ENCODE measurements around the gene IGFBPL1. TPM values are rescaled to one million over a fixed set of nuclear protein-coding genes. Genes with fewer than 3 reads are reported as not detected.

The IGFBPL1 gene
- total and polyA plus RNA-seq, 2 of the 13 experiments (the other 11 are each of a cell fraction or from before 2014, with no cell fraction given), result 0.24 TPM; not detected in 1

DNA sequence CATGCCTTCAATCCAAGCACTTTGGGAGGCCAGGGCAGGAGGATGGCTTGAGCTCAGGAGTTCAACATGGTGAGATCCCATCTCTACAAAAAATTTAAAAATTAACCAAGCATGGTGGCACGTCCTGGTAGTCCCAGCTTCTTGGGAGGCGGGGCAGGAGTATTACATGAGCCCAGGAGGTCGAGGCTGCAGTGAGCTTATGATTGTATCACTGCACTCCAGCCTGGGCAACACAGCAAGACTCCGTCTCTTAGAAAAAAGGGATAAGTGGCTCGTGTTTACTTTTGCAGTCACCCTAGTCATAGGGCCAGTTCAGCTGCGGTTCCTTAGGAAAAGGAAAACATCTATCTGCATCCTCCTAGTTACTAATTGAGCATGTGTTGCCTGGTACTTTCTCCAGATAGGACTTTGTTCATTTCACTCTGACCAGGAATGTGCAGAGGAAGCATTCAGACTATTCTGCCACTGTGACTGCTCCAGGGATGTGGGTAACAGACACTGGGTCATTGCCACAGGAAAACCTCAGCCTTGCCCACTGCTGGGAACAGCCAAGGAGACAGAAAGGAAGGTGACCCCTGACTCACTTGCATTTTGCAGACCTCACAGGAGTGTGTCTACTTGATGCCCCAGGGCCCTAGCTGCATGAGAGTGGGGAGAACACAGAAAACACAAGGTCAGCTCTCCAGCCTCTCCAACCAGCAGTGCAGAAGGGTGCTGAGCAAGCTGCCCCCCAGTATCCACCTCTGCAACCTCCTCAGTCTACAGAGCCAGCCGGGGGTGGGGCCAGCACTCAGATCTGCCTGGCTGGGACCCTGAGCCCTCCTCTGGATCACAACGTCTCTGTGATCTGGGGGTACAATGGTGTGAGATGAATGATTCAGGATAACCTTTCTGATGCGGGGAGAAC is 65.6 kb downstream of the IGFBPL1 start:
- in situ Hi-C loops (cut with HindIII; ENCODE audit: extremely low pct_ligation_motif_present, low pct_unique_long_range_greater_than_20kb), result loop anchor here (10.0 to 25.0 kb wide), 2 partner anchors 454 to 871 kb away; partner anchors contain the start of genes POLR1E and SLC25A51
- ChIA-PET POLR2A (interaction anchor here (0.9 kb wide), 1 partner anchor 17 kb away, joined by 4 read pairs; no protein-coding TSS in a partner anchor), CTCF (ENCODE audit: low intra/inter-chr PET ratio, low total read pairs) (no interaction called here)
- H4K20me1 ChIP-seq (ENCODE audit: insufficient read depth, low read length), result no peaks in the 10 kb centered on the region
- H3K79me2 ChIP-seq (ENCODE audit: insufficient read depth, low read length), result no peaks in the 10 kb centered on the region
- no peaks in the 10 kb centered on the region for H3K9me3 ChIP-seq (ENCODE audit: low read length)
- DNase-seq (ENCODE audit: low spot score) (peak; percentile 24), ATAC-seq (peak; percentile 72), FAIRE-seq (no peak)
- no peaks in the 10 kb centered on the region for H3K36me3 ChIP-seq (replicated peaks in 1 of 2; ENCODE audit: control insufficient read depth in 1 of 2, insufficient read depth in 2 of 2, low read length in 2 of 2)
- H3K4me2 ChIP-seq (ENCODE audit: low read depth, low read length), result peak overlapping the region; percentile 62
- H3K4me1 ChIP-seq (ENCODE audit: insufficient read depth, low read length), result peaks cover 71% of the 10 kb centered on the region
- 8% methylated on average over 7 of the region's 9 CpGs for WGBS (ENCODE audit: low lambda C conversion rate)
- no peak overlapping the region for H3K9ac ChIP-seq (ENCODE audit: insufficient read depth, low read depth, low read length)
- intact Hi-C loops (cut with micrococcal nuclease; ENCODE audit: unreplicated experiment), result no loop called here
- no TSS peak for BruUV-seq (replicated peaks)
- H3K27ac ChIP-seq (ENCODE audit: extremely low read length, insufficient read depth, low read length), result peak overlapping the region; percentile 63
- H3K27me3 ChIP-seq (ENCODE audit: control insufficient read depth in 1 of 2, insufficient read depth in 2 of 2, low read length in 2 of 2), result no peaks in the 10 kb centered on the region
- no peak overlapping the region for H2AFZ ChIP-seq (ENCODE audit: low read length)
- H3K4me3 ChIP-seq (replicated peaks in 1 of 3; ENCODE audit: insufficient read depth in 1 of 3, low read depth in 2 of 3, low read length in 3 of 3), result peak overlapping the region in 1 of 3 experiments; percentile 9; a peak in 1 of 6 replicates
- no peak for TF ChIP-seq TRAFD1 (CRISPR knock-in tag; IDR thresholded peaks at IDR 0.05; ENCODE audit: borderline replicate concordance)
- TF ChIP-seq MAFF (IDR thresholded peaks at IDR 0.05; ENCODE audit: low read depth, low read length), result peak; percentile 15; the same call in 1 of the 2 replicates
- TF ChIP-seq, protein P1, sequence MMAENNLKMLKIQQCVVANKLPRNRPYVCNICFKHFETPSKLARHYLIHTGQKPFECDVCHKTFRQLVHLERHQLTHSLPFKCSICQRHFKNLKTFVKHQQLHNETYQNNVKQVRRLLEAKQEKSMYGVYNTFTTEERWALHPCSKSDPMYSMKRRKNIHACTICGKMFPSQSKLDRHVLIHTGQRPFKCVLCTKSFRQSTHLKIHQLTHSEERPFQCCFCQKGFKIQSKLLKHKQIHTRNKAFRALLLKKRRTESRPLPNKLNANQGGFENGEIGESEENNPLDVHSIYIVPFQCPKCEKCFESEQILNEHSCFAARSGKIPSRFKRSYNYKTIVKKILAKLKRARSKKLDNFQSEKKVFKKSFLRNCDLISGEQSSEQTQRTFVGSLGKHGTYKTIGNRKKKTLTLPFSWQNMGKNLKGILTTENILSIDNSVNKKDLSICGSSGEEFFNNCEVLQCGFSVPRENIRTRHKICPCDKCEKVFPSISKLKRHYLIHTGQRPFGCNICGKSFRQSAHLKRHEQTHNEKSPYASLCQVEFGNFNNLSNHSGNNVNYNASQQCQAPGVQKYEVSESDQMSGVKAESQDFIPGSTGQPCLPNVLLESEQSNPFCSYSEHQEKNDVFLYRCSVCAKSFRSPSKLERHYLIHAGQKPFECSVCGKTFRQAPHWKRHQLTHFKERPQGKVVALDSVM (CRISPR knock-in tag; IDR thresholded peaks at IDR 0.05), result 0 out of 2 replicates have a peak, but pooled peaks have one; percentile 21
- TF ChIP-seq ZNF883 (CRISPR knock-in tag; IDR thresholded peaks at IDR 0.05; ENCODE audit: not compliant biosample characterization), result peak; percentile 39
- TF ChIP-seq, protein P2, sequence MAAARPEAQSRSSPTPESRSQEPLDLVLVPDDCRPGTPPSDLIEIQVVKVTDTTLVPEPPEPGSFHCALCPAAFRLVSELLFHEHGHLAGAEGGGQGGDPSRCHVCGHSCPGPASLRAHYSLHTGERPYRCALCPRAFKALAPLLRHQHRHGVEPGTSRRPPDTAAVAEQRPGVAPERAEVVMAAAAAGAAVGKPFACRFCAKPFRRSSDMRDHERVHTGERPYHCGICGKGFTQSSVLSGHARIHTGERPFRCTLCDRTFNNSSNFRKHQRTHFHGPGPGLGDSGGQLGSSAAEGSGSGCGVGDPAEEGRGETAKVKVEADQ (CRISPR knock-in tag; IDR thresholded peaks at IDR 0.05; ENCODE audit: borderline replicate concordance), result 0 out of 2 replicates have a peak, but pooled peaks have one; percentile 24
- no peak for TF ChIP-seq HCFC1 (IDR thresholded peaks at IDR 0.05; ENCODE audit: low read depth, low read length)
- no peak for TF ChIP-seq PRDM4 (CRISPR knock-in tag; IDR thresholded peaks at IDR 0.05; ENCODE audit: borderline replicate concordance)
- TF ChIP-seq ZNF747 (CRISPR knock-in tag; IDR thresholded peaks at IDR 0.05; ENCODE audit: borderline replicate concordance), result no peak
- no peak for TF ChIP-seq ELF1 (CRISPR knock-in tag; IDR thresholded peaks at IDR 0.05)

Data from HepG2 (cell line).